NCI-H524 (cell line): Measurements from ENCODE around the gene AP3D1.

Experiments
- DNase-seq, 2 experiments: peaks; one replicate each; lab custom pipeline; 2025; lab: John Stamatoyannopoulos, UW

AP3D1 gene

GRCh38 chr19:2084993-2085720, 66.2 kb downstream of the AP3D1 start:
- DNase-seq = no peak

- no peak for DNase-seq
Measured at GRCh38 chr19:2083174-2083854, 68.1 kb downstream of the AP3D1 start.

GRCh38 chr19:2081873-2082810, 69.2 kb downstream of the AP3D1 start:
- DNase-seq = no peak

- DNase-seq = no peak
Measured at GRCh38 chr19:2080336-2080988, 70.9 kb downstream of the AP3D1 start.

- no peak for DNase-seq
Measured at GRCh38 chr19:2079865-2080301, 71.5 kb downstream of the AP3D1 start.

- no peak for DNase-seq
Measured at GRCh38 chr19:2079076-2079864, 72.1 kb downstream of the AP3D1 start.

GRCh38 chr19:2077833-2078619, 73.3 kb downstream of the AP3D1 start:
- DNase-seq = no peak

- DNase-seq = no peak
Measured at GRCh38 chr19:2077398-2077797, 74.0 kb downstream of the AP3D1 start.

- no peak for DNase-seq
Measured at GRCh38 chr19:2076526-2076944, 74.8 kb downstream of the AP3D1 start.

- no peak for DNase-seq
Measured at GRCh38 chr19:2072757-2073551, 78.4 kb downstream of the AP3D1 start.

- DNase-seq = no peak
Measured at GRCh38 chr19:2070986-2071673, 80.2 kb downstream of the AP3D1 start.

- no peak for DNase-seq
Measured at GRCh38 chr19:2070436-2070827, 80.9 kb downstream of the AP3D1 start.

GRCh38 chr19:2064788-2065524, 86.4 kb downstream of the AP3D1 start:
- peak in 1 of 2 experiments; percentile 39 for DNase-seq

- DNase-seq = no peak
Measured at GRCh38 chr19:2064395-2064787, 87.0 kb downstream of the AP3D1 start.

GRCh38 chr19:2063824-2064223, 87.5 kb downstream of the AP3D1 start:
- DNase-seq = no peak

GRCh38 chr19:2062770-2063169, 88.6 kb downstream of the AP3D1 start:
- no peak for DNase-seq

- no peak for DNase-seq
Measured at GRCh38 chr19:2062389-2062729, 89.0 kb downstream of the AP3D1 start.
